Upper lobe of right lung (tissue), 1 donor: ENCODE results near the gene OGFOD2. TPM values are rescaled to one million over a fixed set of nuclear protein-coding genes. Genes with fewer than 3 reads are reported as not detected.

ENCODE experiments used
- ATAC-seq: fragments of 200-7000 bp; cut with Tn5 transposase; one replicate; pipeline ENCODE4 v1.9.1; 2020; ENCODE audit warnings: mild to moderate bottlenecking, moderate library complexity
- DNase-seq: peaks from one replicate; pipeline ENCODE4 v3.0.0-alpha.2; 2020
- H3K27ac ChIP-seq: fragments of 200-600 bp; one replicate; pipeline ENCODE4 v1.8.0; 2022
- H3K27me3 ChIP-seq: fragments of 200-600 bp; one replicate; pipeline ENCODE4 v1.8.0; 2022; ENCODE audit warnings: mild to moderate bottlenecking
- H3K36me3 ChIP-seq: fragments of 200-600 bp; one replicate; pipeline ENCODE4 v1.8.0; 2022
- H3K4me1 ChIP-seq: fragments of 200-600 bp; one replicate; pipeline ENCODE4 v1.8.0; 2022
- H3K4me3 ChIP-seq: fragments of 200-600 bp; one replicate; pipeline ENCODE4 v1.8.0; 2022; ENCODE audit warnings: mild to moderate bottlenecking
- H3K9me3 ChIP-seq: fragments of 200-600 bp; one replicate; pipeline ENCODE4 v1.8.0; 2022
- CTCF ChIP-seq: fragments of 200-600 bp; IDR thresholded peaks from one replicate; pipeline ENCODE4 v1.8.0; 2022; ENCODE audit warnings: antibody characterized with exemption
- intact Hi-C: fragments of 100-400 bp; cut with DNase I; formaldehyde crosslinking; loops from one replicate; pipeline ENCODE4 v1.11.0; 2022
- total RNA-seq: library from RNA; stranded (reverse); fragmentation: NEBNext Ultra II Directional; extraction: Animal tissue kit (Norgen Biotek cat#: 25700); gene quantifications from one replicate; pipeline ENCODE4 v1.2.1, GENCODE V29; 2021
- donor health status: DM: no; HTN: yes; CAD: no; lungs with severe emphysema.

OGFOD2 gene
- total RNA-seq, 1 donor from 2014 or later, result 13.7 TPM

GRCh38 chr12:122989874-122990419 lies 14.9 kb downstream of the OGFOD2 start:
- no peak overlapping the region for H3K4me3 ChIP-seq
- H3K27me3 ChIP-seq, result no peaks in the 10 kb centered on the region
- H3K27ac ChIP-seq, result no peak overlapping the region
- peaks cover 3% of the 10 kb centered on the region for H3K4me1 ChIP-seq
- no peaks in the 10 kb centered on the region for H3K9me3 ChIP-seq
- no peak for ATAC-seq
- intact Hi-C loops, result no loop called here
- TF ChIP-seq CTCF, result no peak
- DNase-seq, result no peak
- H3K36me3 ChIP-seq, result peaks cover 5% of the 10 kb centered on the region

GRCh38 chr12:122990561-122990960 lies 15.5 kb downstream of the OGFOD2 start:
- intact Hi-C loops, result no loop called here
- ATAC-seq, result no peak
- peaks cover 5% of the 10 kb centered on the region for H3K36me3 ChIP-seq
- no peak for TF ChIP-seq CTCF
- no peak for DNase-seq
- H3K4me1 ChIP-seq, result no peaks in the 10 kb centered on the region
- H3K4me3 ChIP-seq, result no peak overlapping the region
- H3K27me3 ChIP-seq, result no peaks in the 10 kb centered on the region
- H3K9me3 ChIP-seq, result no peaks in the 10 kb centered on the region
- no peak overlapping the region for H3K27ac ChIP-seq

GRCh38 chr12:122990961-122991622 lies 16.0 kb downstream of the OGFOD2 start:
- no peak overlapping the region for H3K4me3 ChIP-seq
- H3K36me3 ChIP-seq, result peaks cover 5% of the 10 kb centered on the region
- no peak for TF ChIP-seq CTCF
- intact Hi-C loops, result no loop called here
- no peak for ATAC-seq
- H3K27me3 ChIP-seq, result no peaks in the 10 kb centered on the region
- H3K27ac ChIP-seq, result no peak overlapping the region
- no peaks in the 10 kb centered on the region for H3K4me1 ChIP-seq
- no peak for DNase-seq
- no peaks in the 10 kb centered on the region for H3K9me3 ChIP-seq

GRCh38 chr12:122991623-122992275 lies 16.7 kb downstream of the OGFOD2 start:
- intact Hi-C loops, result no loop called here
- Histone ChIP-seq H3K9me3 (no peaks in the 10 kb centered on the region), H3K4me1 (no peaks in the 10 kb centered on the region), H3K27ac (no peak overlapping the region), H3K4me3 (no peak overlapping the region), H3K27me3 (no peaks in the 10 kb centered on the region), H3K36me3 (peaks cover 5% of the 10 kb centered on the region)
- no peak for DNase-seq
- no peak for ATAC-seq
- no peak for TF ChIP-seq CTCF

- no peak for TF ChIP-seq CTCF
- H3K4me3 ChIP-seq, result no peak overlapping the region
- no peak for DNase-seq
- peaks cover 5% of the 10 kb centered on the region for H3K36me3 ChIP-seq
- intact Hi-C loops, result no loop called here
- H3K4me1 ChIP-seq, result no peaks in the 10 kb centered on the region
- no peaks in the 10 kb centered on the region for H3K27me3 ChIP-seq
- no peaks in the 10 kb centered on the region for H3K9me3 ChIP-seq
- no peak for ATAC-seq
- H3K27ac ChIP-seq, result no peak overlapping the region
Observed at GRCh38 chr12:122992386-122992785, 17.3 kb downstream of the OGFOD2 start.
